Measurements from ENCODE around the gene FILIP1L. TPM values are rescaled to one million over a fixed set of nuclear protein-coding genes. Genes with fewer than 3 reads are reported as not detected.

The FILIP1L gene
- total RNA-seq, 1 donor = 15.2 TPM

GRCh38 chr3:99885851-99886250 lies 228.4 kb downstream of the FILIP1L start:
- H3K4me3 ChIP-seq (ENCODE audit: low read depth, low read length) = no peak overlapping the region
- TF ChIP-seq CTCF (IDR thresholded peaks at IDR 0.05; ENCODE audit: insufficient read depth, low read length) = no peak
- DNase-seq (ENCODE audit: low read depth) = no peak

GRCh38 chr3:99885085-99885484 lies 229.2 kb downstream of the FILIP1L start:
- no peak for TF ChIP-seq CTCF (IDR thresholded peaks at IDR 0.05; ENCODE audit: insufficient read depth, low read length)
- no peak overlapping the region for H3K4me3 ChIP-seq (ENCODE audit: low read depth, low read length)
- no peak for DNase-seq (ENCODE audit: low read depth)

- DNase-seq (ENCODE audit: low read depth) = no peak
- H3K4me3 ChIP-seq (ENCODE audit: low read depth, low read length) = no peak overlapping the region
- no peak for TF ChIP-seq CTCF (IDR thresholded peaks at IDR 0.05; ENCODE audit: insufficient read depth, low read length)
Measured at GRCh38 chr3:99884484-99884883, 229.8 kb downstream of the FILIP1L start.

- no peak for TF ChIP-seq CTCF (IDR thresholded peaks at IDR 0.05; ENCODE audit: insufficient read depth, low read length)
- no peak for DNase-seq (ENCODE audit: low read depth)
- no peak overlapping the region for H3K4me3 ChIP-seq (ENCODE audit: low read depth, low read length)
Measured at GRCh38 chr3:99883693-99884092, 230.6 kb downstream of the FILIP1L start.

GRCh38 chr3:99883138-99883461 lies 231.2 kb downstream of the FILIP1L start:
- DNase-seq (ENCODE audit: low read depth) = no peak

GRCh38 chr3:99882436-99883137 lies 231.7 kb downstream of the FILIP1L start:
- DNase-seq (ENCODE audit: low read depth) = no peak
- H3K4me3 ChIP-seq (ENCODE audit: low read depth, low read length) = no peak overlapping the region
- no peak for TF ChIP-seq CTCF (IDR thresholded peaks at IDR 0.05; ENCODE audit: insufficient read depth, low read length)

More at GRCh38 chr3:99883138-99883461, 231.2 kb downstream of the FILIP1L start:
- no peak for TF ChIP-seq CTCF (IDR thresholded peaks at IDR 0.05; ENCODE audit: insufficient read depth, low read length)
- H3K4me3 ChIP-seq (ENCODE audit: low read depth, low read length) = no peak overlapping the region

GRCh38 chr3:99881121-99881524 lies 233.2 kb downstream of the FILIP1L start:
- no peak for TF ChIP-seq CTCF (IDR thresholded peaks at IDR 0.05; ENCODE audit: insufficient read depth, low read length)
- no peak for DNase-seq (ENCODE audit: low read depth)
- H3K4me3 ChIP-seq (ENCODE audit: low read depth, low read length) = no peak overlapping the region

Data from fibroblast of the aortic adventitia (primary cell).